NCI-H1930 (cell line): ENCODE results near the gene RNF187.

Source experiments
- DNase-seq, 2 experiments: peaks; one replicate each; lab custom pipeline; 2025; lab: John Stamatoyannopoulos, UW

The RNF187 gene

DNA sequence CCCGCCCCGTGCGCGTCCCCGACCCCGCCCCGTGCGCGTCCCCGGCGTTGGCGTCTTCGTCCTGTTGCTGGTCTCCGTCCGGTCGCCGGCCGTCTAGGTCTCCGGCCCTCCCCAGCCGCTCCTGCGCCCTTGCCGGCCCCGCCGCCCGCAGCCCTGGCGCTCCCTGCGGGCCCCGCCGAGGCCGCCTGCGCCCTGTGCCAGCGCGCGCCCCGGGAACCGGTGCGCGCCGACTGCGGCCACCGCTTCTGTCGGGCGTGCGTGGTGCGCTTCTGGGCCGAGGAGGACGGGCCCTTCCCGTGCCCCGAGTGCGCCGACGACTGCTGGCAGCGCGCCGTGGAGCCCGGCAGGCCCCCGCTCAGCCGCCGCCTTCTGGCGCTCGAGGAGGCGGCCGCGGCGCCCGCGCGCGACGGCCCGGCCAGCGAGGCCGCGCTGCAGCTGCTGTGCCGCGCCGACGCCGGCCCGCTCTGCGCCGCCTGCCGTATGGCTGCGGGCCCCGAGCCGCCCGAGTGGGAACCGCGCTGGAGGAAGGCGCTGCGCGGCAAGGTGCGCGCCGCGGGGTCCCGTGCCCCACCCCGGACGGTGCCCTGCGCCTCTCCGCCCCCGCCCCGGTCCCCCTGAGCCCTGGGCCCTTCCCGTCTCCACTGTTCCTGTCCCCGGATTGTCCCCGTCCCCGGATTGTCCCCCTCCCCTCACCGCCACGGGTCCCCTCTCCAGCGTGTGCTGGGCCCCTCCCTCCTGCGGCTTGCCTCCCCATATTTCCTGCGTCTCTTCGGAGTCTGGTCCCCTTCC is at the start of gene RNF187:
RNF187 (plus strand) TSS at position 47 of the 789 bp plus-strand sequence.
- no peak for DNase-seq

GRCh38 chr1:228437424-228437962 is 49.7 kb upstream of the RNF187 start:
- DNase-seq = no peak

DNA sequence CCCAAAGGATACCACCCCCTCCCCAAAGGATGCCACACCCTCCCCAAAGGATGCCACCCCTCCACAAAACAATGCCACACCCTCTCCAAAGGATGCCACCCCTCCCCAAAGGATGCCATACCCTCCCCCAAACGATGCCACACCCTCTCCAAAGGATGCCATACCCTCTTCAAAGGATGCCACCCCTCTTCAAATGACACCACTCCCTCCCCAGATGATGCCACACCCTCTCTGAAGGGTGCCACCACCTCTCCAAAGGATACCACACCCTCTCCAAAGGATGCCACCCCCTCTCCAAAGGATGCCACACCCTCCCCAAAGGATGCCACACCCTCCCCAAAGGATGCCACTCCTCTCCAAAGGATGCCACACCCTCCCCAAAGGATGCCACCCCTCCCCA is 48.9 kb upstream of the RNF187 start:
- DNase-seq = no peak

DNA sequence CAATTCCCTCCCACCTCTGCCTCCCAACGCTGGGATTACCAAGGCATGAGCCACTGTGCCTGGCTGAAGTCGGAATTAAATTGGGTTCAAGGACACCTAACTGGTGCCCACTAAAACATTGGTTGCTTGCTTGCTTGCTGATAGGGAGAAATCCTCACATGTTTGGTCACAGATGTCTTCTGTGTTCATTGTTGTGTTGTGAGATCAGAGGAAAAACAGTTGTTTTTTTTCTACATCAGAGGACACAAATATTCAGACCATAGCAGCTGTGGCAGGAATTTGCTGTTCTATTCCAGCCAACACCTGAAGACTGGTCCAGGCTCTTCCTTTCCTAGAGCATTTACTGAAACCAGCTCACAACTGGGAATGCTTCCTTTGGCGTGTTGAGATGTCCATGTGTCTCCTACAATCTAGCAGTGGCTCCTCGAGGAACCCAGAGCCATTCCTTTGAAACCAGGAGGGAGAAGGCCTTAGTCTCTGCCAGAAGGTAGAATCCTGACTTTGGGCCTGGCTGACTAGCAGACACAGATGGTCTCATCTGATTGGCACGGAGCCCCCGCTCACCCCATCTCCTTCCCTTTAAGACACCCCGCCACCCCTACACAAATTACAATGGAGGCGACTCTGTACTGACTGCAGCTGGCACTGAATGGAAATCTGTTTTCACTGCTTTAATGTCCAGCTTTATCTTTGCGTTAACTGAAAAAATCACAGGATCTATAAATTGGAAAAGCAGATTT is 46.3 kb upstream of the RNF187 start:
- DNase-seq = no peak

- no peak for DNase-seq
Measured at GRCh38 chr1:228443395-228443794, 43.8 kb upstream of the RNF187 start.

DNA sequence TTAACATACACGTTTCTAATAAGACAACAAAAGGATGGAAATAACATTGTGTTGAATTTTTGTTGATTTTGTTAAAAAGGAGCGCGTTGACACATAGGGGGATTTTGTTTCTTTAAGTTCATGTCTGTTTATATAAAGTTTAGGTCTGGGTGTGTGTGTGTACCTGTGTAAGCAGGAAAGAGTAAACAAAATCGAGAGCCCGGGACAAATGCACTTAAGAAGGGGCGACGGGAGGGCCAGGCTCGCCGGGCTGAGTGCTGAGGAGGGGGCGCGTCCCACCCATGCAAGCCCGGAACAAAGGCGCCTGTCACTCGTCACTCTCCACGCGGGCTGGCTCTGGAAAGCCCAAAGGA is 41.7 kb upstream of the RNF187 start:
- no peak for DNase-seq

GRCh38 chr1:228445843-228446650 is 41.1 kb upstream of the RNF187 start:
- DNase-seq = no peak

DNA sequence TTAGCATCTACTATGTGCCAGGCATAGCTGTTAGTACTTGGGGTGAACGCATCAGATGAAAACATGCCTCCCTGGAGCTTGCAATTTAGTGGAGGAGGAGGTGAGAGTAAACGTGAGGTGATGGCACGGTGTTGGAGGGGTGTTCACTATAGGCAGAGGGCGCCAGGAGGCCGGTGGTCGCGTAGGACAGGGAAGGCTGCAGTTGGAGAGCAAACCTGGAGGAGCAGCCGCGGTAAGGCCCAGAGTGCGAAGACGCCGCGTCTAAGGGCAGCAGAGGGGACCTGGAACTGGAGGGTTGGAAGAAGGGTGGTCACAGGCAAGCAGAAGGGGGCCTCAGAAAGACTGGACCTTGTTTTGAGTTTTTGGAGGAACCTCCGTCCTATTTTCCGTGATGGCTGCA is 40.3 kb upstream of the RNF187 start:
- no peak for DNase-seq

- no peak for DNase-seq
Measured at GRCh38 chr1:228448372-228448771, 38.8 kb upstream of the RNF187 start.

GRCh38 chr1:228450200-228450599 is 37.0 kb upstream of the RNF187 start:
- no peak for DNase-seq

DNA sequence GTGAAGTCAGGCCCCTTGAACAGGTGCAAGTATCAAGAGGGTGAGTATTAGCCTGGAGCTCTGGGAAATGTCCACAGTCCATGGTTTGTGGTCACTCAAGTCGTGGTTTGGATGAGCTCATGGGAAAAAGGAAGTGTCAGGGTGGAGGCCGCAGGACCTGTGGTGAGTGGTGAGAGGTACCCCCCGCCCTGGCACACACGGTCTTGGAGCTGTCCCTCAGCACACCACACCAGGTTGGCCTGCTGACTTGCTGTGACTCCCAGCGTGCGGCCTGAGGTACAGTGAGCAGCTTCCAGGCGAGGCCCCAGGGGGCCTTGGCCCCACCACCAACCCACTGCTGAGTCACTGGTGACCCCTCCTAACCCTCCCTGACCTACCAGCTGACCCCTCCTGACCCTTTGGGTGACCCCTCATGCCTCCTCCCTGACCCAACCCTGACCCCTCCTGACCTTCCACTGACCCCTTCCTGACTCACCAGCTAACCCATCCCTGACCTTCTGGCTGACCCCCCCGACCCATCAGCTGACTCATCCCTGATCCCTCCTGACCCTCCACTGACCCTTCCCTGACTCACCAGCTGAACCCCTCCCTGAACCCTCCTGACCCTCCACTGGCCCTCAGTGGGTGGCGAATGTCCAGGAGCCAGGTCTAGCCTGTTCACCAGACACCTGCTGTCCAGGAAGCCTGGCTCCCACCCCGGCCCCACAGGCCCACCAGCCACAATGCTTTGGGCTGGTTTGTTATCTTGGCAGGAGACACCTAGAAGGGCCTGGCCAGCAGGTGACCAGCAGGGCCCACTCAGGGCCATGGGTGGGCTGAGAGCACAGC is 34.8 kb upstream of the RNF187 start:
- no peak for DNase-seq

DNA sequence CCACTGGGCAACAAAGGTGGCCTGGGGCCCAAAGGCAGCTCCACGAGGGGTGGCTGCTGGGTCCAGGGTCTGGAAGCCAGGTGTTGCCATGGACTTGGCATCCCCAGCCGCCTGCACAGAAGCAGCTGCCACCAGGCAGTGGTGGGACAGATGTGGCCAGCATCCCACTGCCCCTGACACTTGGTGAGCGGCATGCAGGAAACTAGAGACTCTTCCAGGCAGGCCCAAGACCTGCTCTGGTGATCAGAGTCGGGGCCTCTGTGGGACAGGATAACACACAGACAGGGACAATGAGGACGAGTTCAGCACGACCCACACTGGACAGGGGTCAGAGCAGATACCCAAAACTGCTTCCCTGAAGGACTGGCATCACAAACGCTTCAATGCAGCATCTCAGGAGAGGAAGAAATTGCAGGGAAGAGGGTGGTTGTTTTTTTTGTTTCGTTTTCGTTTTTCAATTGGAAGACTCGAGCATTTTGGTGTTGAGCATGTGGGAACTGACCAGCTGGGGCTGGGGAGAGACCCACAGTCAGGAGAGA is 34.1 kb upstream of the RNF187 start:
- no peak for DNase-seq

GRCh38 chr1:228453614-228454013 is 33.6 kb upstream of the RNF187 start:
- DNase-seq = no peak

- no peak for DNase-seq
Measured at GRCh38 chr1:228454238-228454637, 32.9 kb upstream of the RNF187 start.

- no peak for DNase-seq
Measured at GRCh38 chr1:228455715-228456114, 31.5 kb upstream of the RNF187 start.

GRCh38 chr1:228456252-228457016 is 30.7 kb upstream of the RNF187 start:
- DNase-seq = no peak

DNA sequence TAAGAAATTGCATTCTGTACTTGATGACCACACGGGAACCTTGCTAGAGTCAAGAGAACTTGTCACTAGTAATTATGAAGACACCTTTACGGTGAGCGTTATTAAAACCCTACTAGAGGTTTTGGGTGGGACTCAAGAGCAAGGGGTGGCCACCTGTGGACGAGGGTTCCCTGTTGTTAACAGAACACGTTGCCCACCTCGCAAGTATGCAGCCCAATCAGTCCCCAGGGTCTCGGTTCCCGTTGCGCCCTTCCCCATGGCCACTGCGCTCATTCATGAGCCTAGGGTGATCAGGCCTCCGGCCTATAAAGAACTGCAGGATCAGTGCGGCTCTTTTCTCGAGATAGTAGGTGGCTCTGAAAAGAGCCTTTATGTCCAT is 30.2 kb upstream of the RNF187 start:
- DNase-seq = no peak

DNA sequence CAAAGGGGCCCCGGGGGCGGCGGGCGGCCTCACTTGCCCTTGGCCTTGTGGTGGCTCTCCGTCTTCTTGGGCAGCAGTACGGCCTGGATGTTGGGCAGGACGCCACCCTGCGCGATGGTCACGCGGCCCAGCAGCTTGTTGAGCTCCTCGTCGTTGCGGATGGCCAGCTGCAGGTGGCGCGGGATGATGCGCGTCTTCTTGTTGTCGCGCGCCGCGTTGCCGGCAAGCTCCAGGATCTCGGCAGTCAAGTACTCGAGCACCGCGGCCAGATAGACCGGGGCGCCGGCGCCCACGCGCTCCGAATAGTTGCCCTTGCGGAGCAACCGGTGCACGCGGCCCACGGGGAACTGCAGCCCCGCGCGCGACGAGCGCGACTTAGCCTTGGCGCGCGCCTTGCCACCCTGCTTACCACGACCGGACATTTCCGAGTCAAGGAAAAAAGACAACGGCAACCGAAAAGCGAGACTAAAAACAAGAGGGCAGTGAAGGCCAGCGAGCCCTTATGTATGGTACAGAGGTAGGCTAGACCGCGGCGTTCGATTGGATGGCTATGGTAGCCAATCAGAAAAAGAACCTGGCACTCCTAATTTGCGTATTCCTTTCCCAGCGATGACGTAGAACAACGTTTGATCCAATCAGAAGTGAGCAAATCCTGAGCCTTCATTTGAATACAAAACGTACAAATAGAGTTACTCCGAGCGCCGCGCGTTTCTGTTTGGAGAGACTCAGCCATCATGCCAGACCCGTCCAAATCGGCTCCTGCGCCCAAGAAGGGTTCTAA is 29.6 kb upstream of the RNF187 start:
- peak; percentile 89 to 94 for DNase-seq

- peak; percentile 86 to 90 for DNase-seq
Measured at GRCh38 chr1:228459091-228459993, 27.8 kb upstream of the RNF187 start.
